SHP77 (cell line): Measurements from ENCODE around the gene TPCN1.

Experiments used
- DNase-seq, 2 experiments: peaks; one replicate each; lab custom pipeline; 2025; lab: John Stamatoyannopoulos, UW

TPCN1 gene

DNA sequence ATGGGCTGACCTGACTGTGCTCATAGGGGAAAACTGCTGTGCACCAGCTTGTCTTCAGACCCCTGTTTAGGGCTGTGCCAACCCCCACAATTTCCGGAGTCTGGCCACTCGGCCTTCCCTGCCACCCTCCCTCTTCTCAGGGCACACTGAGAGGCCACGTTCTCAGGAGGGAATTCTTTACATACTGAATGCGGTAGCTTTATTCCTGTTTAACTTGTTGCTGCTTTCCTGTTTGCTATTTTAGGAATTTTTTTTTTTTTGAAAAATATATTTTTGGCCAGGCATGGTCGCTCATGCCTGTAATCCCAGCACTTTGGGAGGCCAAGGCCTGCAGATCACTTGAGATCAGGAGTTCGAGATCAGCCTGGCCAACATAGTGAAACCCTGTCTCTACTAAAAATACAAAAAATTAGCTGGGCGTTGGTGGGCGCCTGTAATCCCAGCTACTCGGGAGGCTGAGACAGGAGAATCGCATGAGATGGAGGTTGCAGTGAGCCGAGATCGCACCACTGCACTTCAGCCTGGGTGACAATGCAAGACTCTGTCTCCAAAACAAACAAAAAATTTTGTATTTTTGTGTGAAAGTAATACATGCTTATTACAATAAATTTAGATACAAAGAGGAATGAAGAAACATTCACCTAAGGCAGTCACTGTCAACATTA, 39.5 kb downstream of the TPCN1 start:
- DNase-seq = no peak

DNA sequence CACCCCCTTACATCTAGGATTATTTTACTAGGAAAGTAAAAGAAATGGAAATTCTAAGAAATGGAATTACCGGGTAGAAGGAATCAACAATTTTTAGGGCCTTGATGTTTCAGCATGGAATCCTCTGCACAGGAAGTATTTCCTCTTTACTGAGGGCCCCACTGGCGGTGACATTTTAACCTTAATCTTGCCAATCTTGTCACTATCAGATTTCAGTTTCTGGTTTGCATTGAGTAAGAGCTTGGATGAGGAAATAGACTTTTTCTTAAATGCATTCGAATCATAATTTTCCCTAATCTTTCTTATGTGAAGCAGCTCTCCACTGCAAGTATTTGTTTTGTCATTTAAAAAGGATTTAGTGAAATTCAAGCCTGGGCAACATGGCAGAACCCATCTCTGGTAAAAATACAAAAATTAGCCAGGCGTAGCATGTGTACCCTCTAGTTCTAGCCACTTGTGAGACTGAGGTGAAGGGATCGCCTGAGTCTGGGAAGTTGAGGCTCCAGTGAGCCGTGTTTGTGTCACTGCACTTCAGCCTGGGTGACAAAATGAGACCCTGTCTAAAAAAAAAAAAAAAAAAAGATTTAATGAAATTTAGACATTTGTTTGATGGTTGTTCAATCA, 40.7 kb downstream of the TPCN1 start:
- no peak for DNase-seq

DNA sequence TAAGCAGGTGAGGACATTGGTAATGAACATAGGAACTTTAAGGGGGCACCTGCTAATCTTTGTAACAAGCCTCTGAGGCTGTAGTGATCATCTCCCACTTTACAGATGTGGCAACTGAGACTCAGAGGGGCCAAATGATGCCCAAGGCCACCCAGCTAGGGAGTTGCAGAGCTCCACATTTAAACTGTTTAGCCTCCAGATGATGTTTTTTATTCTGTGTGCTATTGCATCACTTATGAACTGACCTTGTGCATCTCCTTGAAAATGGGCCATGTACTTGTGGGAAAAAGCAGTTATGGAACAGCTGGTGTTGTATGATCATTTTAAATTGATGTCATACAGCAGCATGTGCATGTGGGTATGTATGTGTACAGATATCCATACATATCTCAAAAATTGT, 41.4 kb downstream of the TPCN1 start:
- DNase-seq = no peak

DNA sequence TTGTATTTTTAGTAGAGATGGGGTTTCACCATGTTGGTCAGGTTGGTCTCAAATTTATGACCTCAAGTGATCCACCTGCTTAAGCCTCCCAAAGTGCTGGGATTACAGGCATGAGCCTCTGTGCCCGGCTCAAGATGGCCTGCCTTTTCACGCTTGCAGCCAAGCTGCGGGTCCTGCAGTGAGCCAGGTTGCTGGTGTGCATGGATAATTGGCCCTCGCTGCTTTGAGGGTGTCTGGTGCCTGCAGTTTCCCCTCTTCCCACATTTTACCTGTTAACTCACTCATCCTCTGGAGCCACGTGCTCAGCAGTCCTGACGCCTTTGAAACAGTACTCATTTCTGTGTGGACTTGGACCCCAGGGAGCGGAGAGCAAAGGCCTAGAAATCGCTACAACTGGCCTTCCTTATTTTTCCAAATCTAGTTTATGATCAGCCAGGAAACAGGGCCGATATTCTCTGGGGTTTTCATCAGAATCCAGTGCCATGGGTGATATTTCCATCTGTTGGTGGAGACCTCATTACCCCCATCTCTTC, 42.2 kb downstream of the TPCN1 start:
- DNase-seq = no peak

DNA sequence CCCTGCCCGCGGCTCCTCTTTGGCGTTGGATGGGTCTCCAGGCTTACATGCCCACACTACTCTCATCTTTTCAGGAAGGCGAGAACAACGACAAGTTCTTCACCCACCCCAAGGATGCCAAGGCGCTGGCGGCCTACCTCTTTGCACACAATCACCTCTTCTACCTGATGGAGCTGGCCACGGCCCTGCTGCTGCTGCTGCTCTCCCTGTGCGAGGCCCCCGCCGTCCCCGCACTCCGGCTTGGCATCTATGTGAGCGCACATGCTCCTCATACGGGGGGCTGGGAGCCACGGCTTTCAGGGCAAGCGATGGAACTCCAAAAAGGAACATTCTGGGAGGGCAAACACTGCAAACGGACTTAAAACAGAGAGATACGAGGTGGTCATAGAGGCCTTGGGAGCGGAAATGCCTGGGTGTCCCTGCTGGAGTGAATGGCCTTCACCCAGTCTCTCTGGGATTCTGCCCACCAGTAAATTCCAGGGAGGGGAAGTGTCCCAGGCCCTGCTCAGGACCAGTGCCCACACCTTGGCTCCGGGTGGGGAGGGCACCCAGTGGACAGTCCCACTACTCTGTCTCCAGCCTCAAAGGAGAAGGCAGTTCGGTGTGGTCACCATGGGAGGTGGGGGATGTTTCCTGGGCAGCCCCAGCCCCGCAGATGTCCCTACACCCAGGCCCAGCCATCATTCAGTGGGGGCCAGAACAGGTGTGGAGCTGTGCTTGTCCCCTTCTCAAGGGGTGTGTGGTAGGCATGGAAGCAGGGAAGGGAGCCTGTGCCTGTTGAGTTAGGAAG, 45.0 kb downstream of the TPCN1 start:
- DNase-seq = no peak

DNA sequence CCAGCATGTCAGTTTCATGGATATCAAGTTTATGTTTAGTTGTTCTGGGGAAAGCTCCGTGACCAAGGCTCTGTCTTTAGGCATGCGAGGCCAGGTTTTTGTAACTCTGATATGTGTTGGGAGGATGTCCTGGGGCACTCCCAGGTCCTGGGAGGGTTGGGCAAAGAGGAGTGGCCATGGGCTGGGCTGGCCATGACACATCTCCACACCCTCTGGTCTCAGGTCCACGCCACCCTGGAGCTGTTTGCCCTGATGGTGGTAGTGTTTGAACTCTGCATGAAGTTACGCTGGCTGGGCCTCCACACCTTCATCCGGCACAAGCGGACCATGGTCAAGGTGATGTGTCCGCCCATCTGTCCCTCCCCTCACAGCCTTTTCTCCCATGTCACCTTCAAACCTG, 46.4 kb downstream of the TPCN1 start:
- no peak for DNase-seq

DNA sequence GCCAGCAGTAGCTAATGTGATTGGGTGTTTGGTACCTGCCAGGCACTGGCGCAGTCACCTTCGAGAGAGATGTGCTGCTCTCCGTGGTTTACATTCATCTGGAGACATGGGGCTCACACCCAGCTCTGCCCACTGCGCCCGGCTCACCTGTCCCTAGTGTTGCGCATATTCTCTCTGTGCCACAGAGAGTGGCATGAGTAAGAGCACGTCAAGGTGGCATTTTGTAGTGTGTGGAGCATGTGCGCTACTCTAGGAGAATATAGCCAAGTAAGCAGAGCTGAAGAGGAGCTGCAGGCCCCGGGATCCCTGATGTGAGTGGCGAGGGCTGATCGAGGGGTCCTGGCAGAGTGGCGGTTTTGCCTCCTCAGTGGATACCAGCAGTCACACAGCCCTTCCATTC, 46.9 kb downstream of the TPCN1 start:
- no peak for DNase-seq

DNA sequence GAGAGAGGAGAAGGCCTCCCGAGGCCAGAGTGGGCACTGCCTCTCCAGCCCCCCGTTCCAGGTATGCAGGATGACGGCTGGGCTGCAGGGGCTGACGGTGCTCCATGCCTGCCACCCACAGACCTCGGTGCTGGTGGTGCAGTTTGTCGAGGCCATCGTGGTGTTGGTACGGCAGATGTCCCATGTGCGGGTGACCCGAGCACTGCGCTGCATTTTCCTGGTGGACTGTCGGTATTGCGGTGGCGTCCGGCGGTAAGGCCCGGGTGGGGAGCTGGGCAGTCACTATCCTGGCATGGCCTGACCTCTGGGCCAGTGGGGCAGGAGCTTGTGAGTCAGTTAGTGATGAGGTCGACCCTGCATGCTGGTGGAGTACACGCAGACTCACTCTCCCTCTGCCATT, 47.4 kb downstream of the TPCN1 start:
- DNase-seq = no peak

DNA sequence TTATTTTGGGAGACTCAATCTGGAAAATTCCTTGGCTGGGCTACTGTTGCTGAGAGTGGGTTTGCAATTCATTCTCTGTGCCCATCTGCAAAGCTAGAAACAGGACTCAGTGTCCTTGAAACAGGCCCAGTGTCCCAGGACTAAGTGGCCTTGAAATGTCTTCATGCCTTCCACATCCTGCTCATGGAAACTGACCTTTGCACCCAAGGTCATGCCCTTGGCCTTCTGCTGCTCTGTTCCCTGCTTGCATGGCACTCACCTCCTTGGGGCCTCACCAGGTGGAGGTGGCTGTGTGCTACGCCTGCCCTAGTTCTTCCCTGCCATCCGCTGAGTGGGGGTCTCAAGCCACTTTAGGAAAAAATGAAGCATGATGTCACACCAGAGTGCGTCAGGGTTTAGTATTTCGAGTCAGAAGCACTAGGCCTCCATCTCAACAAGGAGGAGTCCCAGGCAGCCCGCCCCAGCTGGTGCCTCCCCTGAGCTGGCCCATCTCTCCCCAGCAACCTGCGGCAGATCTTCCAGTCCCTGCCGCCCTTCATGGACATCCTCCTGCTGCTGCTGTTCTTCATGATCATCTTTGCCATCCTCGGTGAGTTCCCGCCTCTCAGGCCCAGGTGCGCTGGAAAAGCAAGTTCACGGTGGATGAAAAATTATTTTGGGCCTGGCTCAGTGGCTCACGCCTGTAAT, 48.1 kb downstream of the TPCN1 start:
- no peak for DNase-seq

DNA sequence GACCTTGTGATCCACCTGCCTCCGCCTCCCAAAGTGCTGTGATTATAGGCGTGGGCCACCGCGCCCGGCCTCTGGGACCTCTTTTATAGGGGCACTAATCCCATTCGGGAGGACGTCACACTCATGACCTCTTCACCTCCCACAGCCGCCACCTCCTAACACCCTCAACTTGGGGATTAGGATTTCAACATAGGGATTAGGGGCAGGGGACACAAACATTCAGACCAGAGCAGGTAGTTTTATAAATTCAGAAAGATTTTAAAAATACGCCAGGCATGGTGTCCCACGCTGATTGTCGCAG, 49.4 kb downstream of the TPCN1 start:
- DNase-seq = no peak

DNA sequence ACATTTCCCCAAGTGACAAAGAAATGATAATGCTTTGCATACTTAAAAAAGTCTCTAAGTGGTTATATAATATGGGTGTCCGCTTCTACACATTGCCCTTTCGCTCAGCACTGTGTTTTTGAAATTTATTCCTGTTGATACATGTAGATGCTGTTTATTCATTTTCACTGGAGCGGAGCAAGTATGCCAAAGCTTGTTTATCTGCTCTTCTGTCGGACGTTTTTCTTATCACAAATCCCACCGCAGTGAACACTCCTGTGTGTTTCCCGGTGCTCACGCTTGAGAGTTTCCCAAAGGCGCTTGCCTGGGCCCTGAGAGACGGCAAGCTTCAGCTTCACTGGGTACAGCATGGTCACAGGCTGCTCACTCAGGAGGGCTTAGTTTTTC, 50.2 kb downstream of the TPCN1 start:
- no peak for DNase-seq

DNA sequence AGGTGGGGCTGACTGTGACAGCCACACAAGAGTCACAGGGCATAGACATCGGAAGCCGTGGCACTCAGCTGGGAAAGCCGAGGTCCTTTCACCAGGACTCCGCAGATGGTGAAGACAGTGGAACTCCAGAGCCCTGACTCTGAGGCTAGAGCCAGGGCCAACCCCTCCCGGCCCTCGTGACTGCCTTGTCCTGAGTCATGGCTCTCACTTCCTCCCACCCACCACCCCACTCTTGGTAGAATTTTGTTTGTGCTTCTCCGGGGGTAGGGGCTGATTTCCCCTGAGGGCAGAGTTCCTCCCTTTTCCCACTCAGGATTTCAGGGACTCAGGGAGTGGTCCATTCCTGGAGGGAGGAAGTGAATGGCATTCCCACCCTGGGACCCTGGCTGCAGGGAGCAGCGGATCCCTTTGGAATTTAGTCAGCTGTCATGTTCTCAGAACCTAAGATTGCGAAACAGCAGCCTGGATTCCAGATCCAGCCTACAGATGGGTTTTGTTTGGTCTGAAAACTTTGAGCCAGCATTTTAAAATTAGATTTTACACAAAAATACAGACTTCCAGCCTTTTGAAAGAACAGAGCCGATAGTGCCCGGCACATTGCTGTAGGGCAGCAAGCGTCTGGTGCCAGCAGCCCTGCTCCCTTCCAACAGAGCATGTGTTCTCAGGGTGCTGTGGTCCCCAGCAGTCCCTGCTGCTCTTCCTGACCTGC, 50.7 kb downstream of the TPCN1 start:
- no peak for DNase-seq

DNA sequence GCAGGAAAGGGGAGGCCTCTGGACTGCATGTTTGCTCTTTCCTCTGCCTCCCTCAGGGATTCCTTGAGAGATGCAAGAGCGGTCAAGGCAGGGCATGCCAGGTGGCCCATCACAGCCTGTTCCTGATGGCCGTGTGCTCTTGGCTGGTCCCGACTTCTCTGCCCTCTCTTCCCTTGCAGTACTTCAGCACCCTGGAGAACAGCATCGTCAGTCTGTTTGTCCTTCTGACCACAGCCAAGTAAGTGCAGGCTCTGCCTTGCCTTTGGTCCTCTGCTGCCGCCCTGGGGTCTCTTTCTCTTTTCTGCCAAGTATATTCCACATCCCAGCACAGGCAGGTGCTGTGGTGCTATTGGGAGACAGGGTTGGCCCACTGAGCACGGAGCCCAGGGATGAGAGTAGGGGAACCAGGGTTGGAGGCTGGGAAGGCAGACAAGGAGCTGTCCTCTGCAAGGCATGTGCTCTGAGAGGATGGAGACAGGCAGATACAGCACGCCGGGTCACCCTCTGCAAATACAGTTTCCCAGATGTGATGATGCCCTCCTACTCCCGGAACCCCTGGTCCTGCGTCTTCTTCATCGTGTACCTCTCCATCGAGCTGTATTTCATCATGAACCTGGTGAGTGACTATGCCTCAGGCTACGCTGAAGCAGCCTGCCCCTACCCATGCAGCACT, 51.9 kb downstream of the TPCN1 start:
- DNase-seq = no peak

DNA sequence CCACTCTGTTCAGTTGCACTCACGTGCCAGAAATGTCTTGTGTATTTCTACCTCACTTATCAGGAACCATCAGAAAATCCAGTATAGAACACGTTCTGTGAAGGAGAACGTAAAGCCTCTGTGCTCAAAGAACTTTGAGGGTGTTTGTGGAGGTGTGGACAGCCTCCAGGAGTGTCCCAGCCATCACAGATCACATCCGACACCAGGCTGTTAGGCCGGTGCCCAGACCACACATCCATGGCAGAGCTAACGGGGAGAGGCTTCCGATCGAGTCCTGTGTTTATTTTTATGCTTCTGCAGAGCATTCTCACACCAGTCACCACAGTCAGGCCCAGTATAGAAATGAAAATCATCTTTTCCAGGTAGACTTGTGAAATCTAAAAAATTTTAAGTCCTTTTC, 53.6 kb downstream of the TPCN1 start:
- DNase-seq = no peak

DNA sequence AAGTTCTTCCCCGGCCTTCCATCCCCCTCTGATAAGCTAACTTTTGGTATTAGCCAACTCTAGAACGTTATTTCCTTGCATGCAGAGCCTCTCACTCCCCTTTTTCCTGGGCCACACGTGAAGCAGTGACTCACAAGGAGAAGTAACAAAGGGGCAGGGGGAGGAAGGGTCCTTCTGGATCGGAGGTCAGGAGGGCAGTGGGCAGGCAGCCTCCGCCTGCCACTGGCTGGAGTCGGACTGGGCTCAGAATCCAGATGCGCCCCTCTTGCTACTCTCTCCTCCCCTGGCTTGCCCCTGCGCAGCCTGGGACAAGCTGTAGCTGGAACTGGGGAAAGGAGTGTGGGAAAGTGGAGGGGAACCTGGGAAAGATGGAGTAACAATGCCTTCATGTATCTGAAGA, 55.0 kb downstream of the TPCN1 start:
- no peak for DNase-seq

DNA sequence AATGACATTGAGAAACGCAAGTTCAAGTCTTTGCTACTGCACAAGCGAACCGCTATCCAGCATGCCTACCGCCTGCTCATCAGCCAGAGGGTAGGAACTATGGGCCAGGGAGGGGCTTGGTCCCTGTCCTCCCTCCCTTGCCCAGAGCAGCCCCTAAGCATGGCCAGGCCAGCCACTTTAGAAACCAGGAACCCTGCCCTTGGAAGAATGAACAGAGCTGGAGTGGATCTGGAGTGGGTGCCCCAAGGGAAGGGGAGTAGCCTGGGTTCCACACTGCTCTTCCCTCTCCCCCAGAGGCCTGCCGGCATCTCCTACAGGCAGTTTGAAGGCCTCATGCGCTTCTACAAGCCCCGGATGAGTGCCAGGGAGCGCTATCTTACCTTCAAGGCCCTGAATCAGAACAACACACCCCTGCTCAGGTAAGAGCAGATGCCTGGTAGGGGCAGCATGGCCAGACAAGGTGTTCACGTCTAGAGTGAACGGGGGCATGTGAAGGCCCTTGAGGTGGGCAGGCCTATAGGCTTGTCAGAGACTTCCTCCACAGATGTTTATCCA, 55.8 kb downstream of the TPCN1 start:
- DNase-seq = no peak

DNA sequence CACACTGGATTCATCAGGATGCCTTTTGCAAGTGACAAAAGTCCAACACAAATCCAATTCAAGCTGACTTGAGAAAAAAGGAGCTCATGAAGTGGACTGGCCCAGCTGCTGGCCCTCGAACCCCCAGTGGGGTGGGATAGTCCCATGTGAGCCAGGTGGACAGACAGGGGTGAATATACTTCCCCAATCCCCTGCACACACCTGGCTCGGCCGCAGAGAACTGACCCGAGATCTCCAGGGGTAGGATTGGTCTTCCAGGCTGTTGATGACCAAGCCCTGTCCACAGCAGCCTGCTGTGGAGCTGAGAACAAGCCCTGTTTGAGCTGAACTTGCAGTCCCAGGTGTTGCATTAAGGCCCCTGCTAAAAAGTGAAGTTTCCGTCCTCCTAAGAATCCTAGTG, 56.2 kb downstream of the TPCN1 start:
- DNase-seq = no peak

DNA sequence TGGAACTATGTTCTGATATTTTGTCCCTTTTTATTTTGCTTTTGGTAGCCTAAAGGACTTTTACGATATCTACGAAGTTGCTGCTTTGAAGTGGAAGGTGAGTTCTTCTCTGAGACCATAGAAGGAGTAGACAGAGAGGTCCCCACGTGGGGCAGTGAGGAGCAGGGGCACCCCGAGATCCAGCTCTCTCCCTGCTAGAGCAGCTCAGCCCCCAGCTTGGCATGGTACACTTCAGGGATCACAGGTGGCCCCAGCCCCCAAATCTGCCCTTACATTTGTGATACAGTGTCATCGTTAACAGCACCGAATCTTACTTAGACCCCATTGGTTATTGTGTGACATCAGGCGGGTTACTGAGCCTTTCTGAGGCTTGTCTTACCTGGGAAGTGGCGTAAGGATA, 56.9 kb downstream of the TPCN1 start:
- DNase-seq = no peak

DNA sequence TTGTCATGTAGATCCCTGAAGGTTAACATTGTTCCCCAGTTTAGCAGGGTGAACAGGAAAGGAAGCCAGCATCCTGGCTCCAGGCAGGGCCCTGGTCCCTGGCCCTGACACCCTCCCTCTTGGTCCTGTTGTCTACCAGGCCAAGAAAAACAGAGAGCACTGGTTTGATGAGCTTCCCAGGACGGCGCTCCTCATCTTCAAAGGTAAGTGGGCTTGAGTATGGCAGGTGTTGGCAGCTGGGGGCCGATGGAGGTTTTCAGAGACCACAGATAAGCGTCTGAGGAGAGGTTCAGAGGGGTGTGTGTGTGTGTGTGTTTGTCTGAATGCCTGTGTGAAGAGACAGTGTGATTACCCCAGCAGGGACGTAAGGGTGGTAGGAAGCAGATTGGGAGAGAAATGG, 57.4 kb downstream of the TPCN1 start:
- DNase-seq = no peak

DNA sequence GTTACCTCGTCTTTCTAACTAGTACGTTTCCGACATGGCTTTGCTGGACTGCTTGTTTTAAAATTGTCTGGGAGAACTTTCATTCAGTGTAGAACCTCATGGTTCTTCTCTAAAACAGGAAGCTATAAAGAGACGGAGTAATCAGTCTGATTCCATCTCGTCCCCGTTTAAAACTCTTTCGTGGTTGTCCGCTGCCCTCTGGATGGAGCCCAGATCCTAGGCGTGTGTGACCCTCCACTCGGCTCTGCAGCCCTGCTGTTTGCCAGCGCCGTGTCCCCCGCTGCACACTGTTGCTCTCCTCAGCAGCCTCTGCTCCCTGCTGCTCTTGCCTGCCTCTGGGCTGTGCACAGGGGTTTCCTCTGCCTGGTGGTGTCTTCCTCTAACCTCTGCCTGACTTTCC, 63.5 kb downstream of the TPCN1 start:
- no peak for DNase-seq
